Nephron (organoid): Measurements from ENCODE around the gene PIP4K2A.

Experiments used
- H3K27ac Mint-ChIP-seq, 3 experiments: 2 replicates each; pipeline ENCODE4 v1.8.0; 2020; ENCODE audit warnings: mixed read lengths in 3 of 3, mild to moderate bottlenecking in 2 of 3, moderate library complexity in 1 of 3
- H3K27me3 Mint-ChIP-seq: 2 replicates; pipeline ENCODE4 v1.8.0; 2021; ENCODE audit warnings: low read depth, mild to moderate bottlenecking, moderate library complexity, mixed read lengths
- H3K36me3 Mint-ChIP-seq: 2 replicates; pipeline ENCODE4 v1.8.0; 2020; ENCODE audit warnings: low read depth, mixed read lengths
- H3K4me1 Mint-ChIP-seq: 2 replicates; pipeline ENCODE4 v1.8.0; 2020; ENCODE audit warnings: mixed read lengths
- H3K4me3 Mint-ChIP-seq, 3 experiments: 2 replicates each; pipeline ENCODE4 v1.8.0; 2020; ENCODE audit warnings: mild to moderate bottlenecking in 3 of 3, mixed read lengths in 3 of 3, moderate library complexity in 2 of 3
- H3K9me3 Mint-ChIP-seq: 2 replicates; pipeline ENCODE4 v1.8.0; 2020; ENCODE audit warnings: mixed read lengths
- CTCF ChIP-seq, 3 experiments: fragments of 200-600 bp; sonication (generic); IDR thresholded peaks; one replicate each; pipeline ENCODE4 v1.5.0; 2021; ENCODE audit warnings: antibody characterized with exemption in 3 of 3; ENCODE audit not compliant: unreplicated experiment in 3 of 3

The PIP4K2A gene

GRCh38 chr10:22604344-22605126 is 109.8 kb downstream of the PIP4K2A start:
- Mint-ChIP-seq H3K4me1 (peaks cover 39% of the 10 kb centered on the region), H3K27me3 (no peaks in the 10 kb centered on the region), H3K9me3 (no peaks in the 10 kb centered on the region), H3K36me3 (peaks cover 24% of the 10 kb centered on the region), H3K27ac (peak overlapping the region; percentile 17 to 74 (median 48)), H3K4me3 (peak overlapping the region in 2 of 3 experiments; percentile 5 to 22)
- TF ChIP-seq CTCF (IDR thresholded peaks at IDR 0.05; ENCODE audit: unreplicated experiment in 3 of 3), result no peak

- Mint-ChIP-seq H3K36me3 (peaks cover 15% of the 10 kb centered on the region), H3K4me3 (no peak overlapping the region), H3K27ac (peak overlapping the region in 1 of 3 experiments; percentile 29), H3K4me1 (peaks cover 47% of the 10 kb centered on the region), H3K9me3 (no peaks in the 10 kb centered on the region), H3K27me3 (no peaks in the 10 kb centered on the region)
- TF ChIP-seq CTCF (IDR thresholded peaks at IDR 0.05; ENCODE audit: unreplicated experiment in 3 of 3), result no peak
Measured at GRCh38 chr10:22603581-22603980, 110.8 kb downstream of the PIP4K2A start.

- Mint-ChIP-seq H3K27ac (no peak overlapping the region), H3K36me3 (no peaks in the 10 kb centered on the region), H3K9me3 (no peaks in the 10 kb centered on the region), H3K4me3 (no peak overlapping the region), H3K4me1 (peaks cover 62% of the 10 kb centered on the region), H3K27me3 (no peaks in the 10 kb centered on the region)
- no peak for TF ChIP-seq CTCF (IDR thresholded peaks at IDR 0.05; ENCODE audit: unreplicated experiment in 3 of 3)
Measured at GRCh38 chr10:22601618-22602017, 112.8 kb downstream of the PIP4K2A start.

GRCh38 chr10:22599636-22600228 is 114.6 kb downstream of the PIP4K2A start:
- H3K4me3 Mint-ChIP-seq, result no peak overlapping the region
- TF ChIP-seq CTCF (IDR thresholded peaks at IDR 0.05; ENCODE audit: unreplicated experiment in 3 of 3), result no peak
- no peaks in the 10 kb centered on the region for H3K36me3 Mint-ChIP-seq
- no peaks in the 10 kb centered on the region for H3K27me3 Mint-ChIP-seq
- H3K4me1 Mint-ChIP-seq, result peaks cover 57% of the 10 kb centered on the region
- peak overlapping the region in 1 of 3 experiments; percentile 15 for H3K27ac Mint-ChIP-seq
- H3K9me3 Mint-ChIP-seq, result no peaks in the 10 kb centered on the region

GRCh38 chr10:22599048-22599561 is 115.3 kb downstream of the PIP4K2A start:
- Mint-ChIP-seq H3K36me3 (no peaks in the 10 kb centered on the region), H3K27ac (peak overlapping the region in 1 of 3 experiments; percentile 0), H3K9me3 (no peaks in the 10 kb centered on the region), H3K27me3 (no peaks in the 10 kb centered on the region), H3K4me3 (no peak overlapping the region), H3K4me1 (peaks cover 51% of the 10 kb centered on the region)
- no peak for TF ChIP-seq CTCF (IDR thresholded peaks at IDR 0.05; ENCODE audit: unreplicated experiment in 3 of 3)
